ENCODE measurements around the gene ZNF579. TPM values are rescaled to one million over a fixed set of nuclear protein-coding genes. Genes with fewer than 3 reads are reported as not detected.
A peak's percentile ranks its signal among the peaks of the same experiment; 100 is the strongest.

Gene ZNF579
- total and polyA plus RNA-seq, 12 donors, result 7.1 to 23.8 (median 10.4) TPM

- peak in 1 of 2 donors; percentile 54 for DNase-seq
- peak overlapping the region in 3 of 10 donors; percentile 3 to 17 (median 6) for H3K4me3 ChIP-seq
- WGBS, 2 donors, result 48 to 60% methylated on average over 15 of the region's 15 CpGs
- H3K27me3 ChIP-seq, result no peaks in the 10 kb centered on the region
- peak overlapping the region; percentile 11 to 86 (median 79) for H3K27ac ChIP-seq
- H3K36me3 ChIP-seq, result peaks cover 6 to 72% (median 23%) of the 10 kb centered on the region in 9 donors
- peaks cover 0 to 4% (median 0%) of the 10 kb centered on the region in 11 donors for H3K9me3 ChIP-seq
- intact Hi-C loops (cut with DNase I), result no loop called here
- H3K4me1 ChIP-seq, result peaks cover 8 to 50% (median 28%) of the 10 kb centered on the region in 9 donors
- TF ChIP-seq CTCF (IDR thresholded peaks at IDR 0.05), result no peak
- peak; percentile 31 to 93 (median 74) for ATAC-seq
Observed at GRCh38 chr19:55611300-55611982, 30.8 kb upstream of the ZNF579 start.

- intact Hi-C loops (cut with DNase I), result loop anchor here in 3 of 10 donors (5.0 to 10.0 kb wide), 2 partner anchors 92 to 95 kb away; no protein-coding TSS in a partner anchor
Observed at GRCh38 chr19:55609326-55609725, 28.7 kb upstream of the ZNF579 start.

GRCh38 chr19:55606817-55607216, 26.2 kb upstream of the ZNF579 start:
- Histone ChIP-seq H3K27ac (peak overlapping the region in 8 of 10 donors; percentile 95 to 98 (median 96)), H3K4me1 (peaks cover 4 to 53% (median 35%) of the 10 kb centered on the region in 9 donors), H3K27me3 (no peaks in the 10 kb centered on the region), H3K4me3 (peak overlapping the region in 6 of 10 donors; percentile 51 to 85 (median 82)), H3K36me3 (peaks cover 0 to 48% (median 7%) of the 10 kb centered on the region in 9 donors), H3K9me3 (peaks cover 0 to 4% (median 0%) of the 10 kb centered on the region in 11 donors)
- no peak for TF ChIP-seq CTCF (IDR thresholded peaks at IDR 0.05)
- intact Hi-C loops (cut with DNase I), result loop anchor here in 7 of 10 donors (2.0 to 10.0 kb wide), 4 partner anchors 18 to 92 kb away; partner anchors contain the start of gene ZNF784 (in 1 of the 7)
- DNase-seq (no peak), ATAC-seq (no peak)
- WGBS, 2 donors, result 74 to 79% methylated on average over 9 of the region's 9 CpGs

More at GRCh38 chr19:55609326-55609725, 28.7 kb upstream of the ZNF579 start:
- Histone ChIP-seq H3K27ac (no peak overlapping the region), H3K4me3 (no peak overlapping the region), H3K4me1 (peaks cover 8 to 63% (median 36%) of the 10 kb centered on the region in 9 donors), H3K36me3 (peaks cover 0 to 53% (median 7%) of the 10 kb centered on the region in 9 donors), H3K9me3 (peaks cover 0 to 4% (median 0%) of the 10 kb centered on the region in 11 donors), H3K27me3 (no peaks in the 10 kb centered on the region)
- 91 to 93% methylated on average over 5 of the region's 5 CpGs for WGBS, 2 donors
- TF ChIP-seq CTCF (IDR thresholded peaks at IDR 0.05), result no peak
- no peak for ATAC-seq
- no peak for DNase-seq

- Histone ChIP-seq H3K4me3 (peak overlapping the region; percentile 51 to 85 (median 77)), H3K4me1 (peaks cover 0 to 52% (median 32%) of the 10 kb centered on the region in 9 donors), H3K9me3 (peaks cover 0 to 4% (median 0%) of the 10 kb centered on the region in 11 donors), H3K27me3 (no peaks in the 10 kb centered on the region), H3K27ac (peak overlapping the region in 9 of 10 donors; percentile 95 to 98 (median 96)), H3K36me3 (peaks cover 0 to 48% (median 7%) of the 10 kb centered on the region in 9 donors)
- DNase-seq (no peak), ATAC-seq (no peak)
- peak in 1 of 9 donors; percentile 3 for TF ChIP-seq CTCF (IDR thresholded peaks at IDR 0.05)
- 21 to 22% methylated on average over 12 of the region's 12 CpGs for WGBS, 2 donors
- intact Hi-C loops (cut with DNase I), result loop anchor here in 7 of 10 donors (2.0 to 10.0 kb wide), 4 partner anchors 18 to 92 kb away; partner anchors contain the start of gene ZNF784 (in 1 of the 7)
Observed at GRCh38 chr19:55606471-55606787, 25.8 kb upstream of the ZNF579 start.
